ENCODE measurements around the gene REEP5. TPM values are rescaled to one million over a fixed set of nuclear protein-coding genes. Genes with fewer than 3 reads are reported as not detected.
"Not testable (repeated sequence)": the region's sequence is repeated elsewhere in the genome, so short reads cannot be mapped to it uniquely, and the experiment has no call there.

REEP5 gene
- total RNA-seq, 1 donor from 2014 or later, result 83.4 TPM

- intact Hi-C loops (cut with micrococcal nuclease), result no loop called here
- Mint-ChIP-seq H3K27ac (no peak overlapping the region), H3K9me3 (no peaks in the 10 kb centered on the region), H3K36me3 (ENCODE audit: low read depth) (peaks cover 64% of the 10 kb centered on the region), H3K4me3 (ENCODE audit: low read depth) (no peak overlapping the region), H3K27me3 (ENCODE audit: low read depth) (no peaks in the 10 kb centered on the region), H3K4me1 (ENCODE audit: low read depth) (peaks cover 21% of the 10 kb centered on the region)
- DNase-seq (ENCODE audit: low spot score), result no peak
Measured at GRCh38 chr5:112906637-112907036, 15.4 kb downstream of the REEP5 start.

- H3K27me3 Mint-ChIP-seq (ENCODE audit: low read depth); H3K4me3 Mint-ChIP-seq (ENCODE audit: low read depth); DNase-seq (ENCODE audit: low spot score); H3K27ac Mint-ChIP-seq; H3K9me3 Mint-ChIP-seq; intact Hi-C loops (cut with micrococcal nuclease): not testable (repeated sequence)
- Mint-ChIP-seq H3K36me3 (ENCODE audit: low read depth) (peaks cover 62% of the 10 kb centered on the region), H3K4me1 (ENCODE audit: low read depth) (peaks cover 17% of the 10 kb centered on the region)
Measured at GRCh38 chr5:112904996-112905395, 17.0 kb downstream of the REEP5 start.

GRCh38 chr5:112902561-112902960 lies 19.5 kb downstream of the REEP5 start:
- Mint-ChIP-seq H3K27ac (no peak overlapping the region), H3K9me3 (no peaks in the 10 kb centered on the region), H3K4me1 (ENCODE audit: low read depth) (peaks cover 12% of the 10 kb centered on the region), H3K4me3 (ENCODE audit: low read depth) (no peak overlapping the region), H3K27me3 (ENCODE audit: low read depth) (no peaks in the 10 kb centered on the region), H3K36me3 (ENCODE audit: low read depth) (peaks cover 64% of the 10 kb centered on the region)
- intact Hi-C loops (cut with micrococcal nuclease), result no loop called here
- DNase-seq (ENCODE audit: low spot score), result no peak

- Mint-ChIP-seq H3K4me1 (ENCODE audit: low read depth) (peaks cover 7% of the 10 kb centered on the region), H3K4me3 (ENCODE audit: low read depth) (no peak overlapping the region), H3K27me3 (ENCODE audit: low read depth) (no peaks in the 10 kb centered on the region), H3K27ac (no peak overlapping the region), H3K36me3 (ENCODE audit: low read depth) (peaks cover 71% of the 10 kb centered on the region), H3K9me3 (no peaks in the 10 kb centered on the region)
- no peak for DNase-seq (ENCODE audit: low spot score)
- intact Hi-C loops (cut with micrococcal nuclease), result no loop called here
Measured at GRCh38 chr5:112895682-112896081, 26.3 kb downstream of the REEP5 start.

- intact Hi-C loops (cut with micrococcal nuclease), result no loop called here
- Mint-ChIP-seq H3K4me3 (ENCODE audit: low read depth) (no peak overlapping the region), H3K9me3 (peaks cover 6% of the 10 kb centered on the region), H3K36me3 (ENCODE audit: low read depth) (peaks cover 67% of the 10 kb centered on the region), H3K27me3 (ENCODE audit: low read depth) (no peaks in the 10 kb centered on the region), H3K27ac (no peak overlapping the region), H3K4me1 (ENCODE audit: low read depth) (peaks cover 17% of the 10 kb centered on the region)
- DNase-seq (ENCODE audit: low spot score), result no peak
Measured at GRCh38 chr5:112892776-112893175, 29.3 kb downstream of the REEP5 start.

- H3K27ac Mint-ChIP-seq; H3K27me3 Mint-ChIP-seq (ENCODE audit: low read depth); H3K9me3 Mint-ChIP-seq; intact Hi-C loops (cut with micrococcal nuclease); DNase-seq (ENCODE audit: low spot score); H3K4me3 Mint-ChIP-seq (ENCODE audit: low read depth): not testable (repeated sequence)
- Mint-ChIP-seq H3K36me3 (ENCODE audit: low read depth) (peaks cover 66% of the 10 kb centered on the region), H3K4me1 (ENCODE audit: low read depth) (peaks cover 22% of the 10 kb centered on the region)
Measured at GRCh38 chr5:112892066-112892465, 30.0 kb downstream of the REEP5 start.

- intact Hi-C loops (cut with micrococcal nuclease), result no loop called here
- peaks cover 6% of the 10 kb centered on the region for H3K9me3 Mint-ChIP-seq
- no peaks in the 10 kb centered on the region for H3K27me3 Mint-ChIP-seq (ENCODE audit: low read depth)
- peak overlapping the region; percentile 52 for H3K27ac Mint-ChIP-seq
- peaks cover 57% of the 10 kb centered on the region for H3K36me3 Mint-ChIP-seq (ENCODE audit: low read depth)
- peaks cover 29% of the 10 kb centered on the region for H3K4me1 Mint-ChIP-seq (ENCODE audit: low read depth)
- H3K4me3 Mint-ChIP-seq (ENCODE audit: low read depth), result no peak overlapping the region
- no peak for DNase-seq (ENCODE audit: low spot score)
Measured at GRCh38 chr5:112886975-112887374, 35.1 kb downstream of the REEP5 start.

- Mint-ChIP-seq H3K4me3 (ENCODE audit: low read depth) (no peak overlapping the region), H3K36me3 (ENCODE audit: low read depth) (peaks cover 53% of the 10 kb centered on the region), H3K9me3 (peaks cover 6% of the 10 kb centered on the region), H3K27ac (no peak overlapping the region), H3K4me1 (ENCODE audit: low read depth) (peaks cover 34% of the 10 kb centered on the region), H3K27me3 (ENCODE audit: low read depth) (no peaks in the 10 kb centered on the region)
- intact Hi-C loops (cut with micrococcal nuclease), result no loop called here
- DNase-seq (ENCODE audit: low spot score), result no peak
Measured at GRCh38 chr5:112885001-112885400, 37.0 kb downstream of the REEP5 start.

GRCh38 chr5:112883192-112883591 lies 38.8 kb downstream of the REEP5 start:
- no peak overlapping the region for H3K27ac Mint-ChIP-seq
- intact Hi-C loops (cut with micrococcal nuclease), result no loop called here

GRCh38 chr5:112880219-112880964 lies 41.6 kb downstream of the REEP5 start:
- peaks cover 27% of the 10 kb centered on the region for H3K4me1 Mint-ChIP-seq (ENCODE audit: low read depth)
- no peaks in the 10 kb centered on the region for H3K9me3 Mint-ChIP-seq
- peaks cover 41% of the 10 kb centered on the region for H3K36me3 Mint-ChIP-seq (ENCODE audit: low read depth)
- no peak overlapping the region for H3K4me3 Mint-ChIP-seq (ENCODE audit: low read depth)
- intact Hi-C loops (cut with micrococcal nuclease), result no loop called here
- no peaks in the 10 kb centered on the region for H3K27me3 Mint-ChIP-seq (ENCODE audit: low read depth)
- DNase-seq (ENCODE audit: low spot score), result no peak
- peak overlapping the region; percentile 40 for H3K27ac Mint-ChIP-seq

More at GRCh38 chr5:112883192-112883591, 38.8 kb downstream of the REEP5 start:
- Mint-ChIP-seq H3K4me3 (ENCODE audit: low read depth) (no peak overlapping the region), H3K27me3 (ENCODE audit: low read depth) (no peaks in the 10 kb centered on the region), H3K4me1 (ENCODE audit: low read depth) (peaks cover 36% of the 10 kb centered on the region), H3K9me3 (no peaks in the 10 kb centered on the region), H3K36me3 (ENCODE audit: low read depth) (peaks cover 52% of the 10 kb centered on the region)
- DNase-seq (ENCODE audit: low spot score), result no peak

GRCh38 chr5:112878760-112879159 lies 43.3 kb downstream of the REEP5 start:
- peak overlapping the region; percentile 9 for H3K4me3 Mint-ChIP-seq (ENCODE audit: low read depth)
- peak overlapping the region; percentile 71 for H3K27ac Mint-ChIP-seq
- intact Hi-C loops (cut with micrococcal nuclease), result loop anchor here (2.0 to 5.0 kb wide), 3 partner anchors 18 to 84 kb away; partner anchors contain the start of genes REEP5 and SRP19
- no peaks in the 10 kb centered on the region for H3K27me3 Mint-ChIP-seq (ENCODE audit: low read depth)
- peak; percentile 54 for DNase-seq (ENCODE audit: low spot score)
- peaks cover 45% of the 10 kb centered on the region for H3K36me3 Mint-ChIP-seq (ENCODE audit: low read depth)
- no peaks in the 10 kb centered on the region for H3K9me3 Mint-ChIP-seq
- H3K4me1 Mint-ChIP-seq (ENCODE audit: low read depth), result peaks cover 35% of the 10 kb centered on the region

- H3K27ac Mint-ChIP-seq, result peak overlapping the region; percentile 16
- H3K4me1 Mint-ChIP-seq (ENCODE audit: low read depth), result peaks cover 38% of the 10 kb centered on the region
- intact Hi-C loops (cut with micrococcal nuclease), result loop anchor here (2.0 to 5.0 kb wide), 3 partner anchors 17 to 84 kb away; partner anchors contain the start of genes REEP5 and SRP19
- H3K36me3 Mint-ChIP-seq (ENCODE audit: low read depth), result peaks cover 49% of the 10 kb centered on the region
- no peak overlapping the region for H3K4me3 Mint-ChIP-seq (ENCODE audit: low read depth)
- no peaks in the 10 kb centered on the region for H3K9me3 Mint-ChIP-seq
- DNase-seq (ENCODE audit: low spot score), result no peak
- H3K27me3 Mint-ChIP-seq (ENCODE audit: low read depth), result no peaks in the 10 kb centered on the region
Measured at GRCh38 chr5:112878101-112878500, 43.9 kb downstream of the REEP5 start.

- no peak for DNase-seq (ENCODE audit: low spot score)
- no peaks in the 10 kb centered on the region for H3K27me3 Mint-ChIP-seq (ENCODE audit: low read depth)
- no peak overlapping the region for H3K27ac Mint-ChIP-seq
- H3K4me1 Mint-ChIP-seq (ENCODE audit: low read depth), result peaks cover 41% of the 10 kb centered on the region
- no peak overlapping the region for H3K4me3 Mint-ChIP-seq (ENCODE audit: low read depth)
- intact Hi-C loops (cut with micrococcal nuclease), result loop anchor here (5.0 kb wide), 1 partner anchor 86 kb away; no protein-coding TSS in a partner anchor
- H3K36me3 Mint-ChIP-seq (ENCODE audit: low read depth), result peaks cover 55% of the 10 kb centered on the region
- H3K9me3 Mint-ChIP-seq, result no peaks in the 10 kb centered on the region
Measured at GRCh38 chr5:112876362-112876761, 45.7 kb downstream of the REEP5 start.

Data from activated T-helper 2 cell treated with anti-CD3 and anti-CD28 coated beads, Interferon-gamma antibody, Interleukin-2, Interleukin-4, amounts not matched to agents 10 μg/mL and 5 μg/mL and 100 μg/mL, durations not matched to agents 14 hours and 24 hours and 36 hours (primary cell).